Natural killer cell (primary cell): Measurements from ENCODE around the gene SCAPER. TPM values are rescaled to one million over a fixed set of nuclear protein-coding genes. Genes with fewer than 3 reads are reported as not detected.

ENCODE experiments used
- ATAC-seq, 3 donors: fragments of 150-1000 bp in 2 of 3; fragments of 200-7000 bp in 1 of 3; cut with Tn5 transposase; 1 replicate in 1 of 3; 2 replicates in 2 of 3; pipeline ENCODE4 v1.10.0; 2021; ENCODE audit warnings: mild to moderate bottlenecking in 2 of 3, moderate library complexity in 2 of 3
- DNase-seq, 2 donors: peaks; one replicate each; pipeline versions ENCODE4 v3.0.0 to v3.0.0-alpha.2; 2013 to 2021; ENCODE audit warnings: mixed read lengths in 1 of 2
- H3K27ac ChIP-seq: one replicate; pipeline ENCODE4 v1.5.1; 2013; ENCODE audit warnings: mild to moderate bottlenecking, low read length
- H3K27me3 ChIP-seq: one replicate; pipeline ENCODE4 v1.6.1; 2013; ENCODE audit warnings: low read length; ENCODE audit not compliant: control insufficient read depth, insufficient read depth
- H3K36me3 ChIP-seq: one replicate; pipeline ENCODE4 v1.6.1; 2013; ENCODE audit warnings: low read length; ENCODE audit not compliant: control insufficient read depth, insufficient read depth
- H3K4me1 ChIP-seq: one replicate; pipeline ENCODE4 v1.6.1; 2013; ENCODE audit warnings: low read length; ENCODE audit not compliant: control insufficient read depth, insufficient read depth
- H3K4me3 ChIP-seq: one replicate; pipeline ENCODE4 v1.5.1; 2013; ENCODE audit warnings: low read length
- H3K9me3 ChIP-seq: one replicate; pipeline ENCODE4 v1.6.1; 2013; ENCODE audit warnings: low read length; ENCODE audit not compliant: control insufficient read depth, insufficient read depth
- H3K27ac Mint-ChIP-seq, 2 donors: one replicate each; pipeline ENCODE4 v1.8.0; 2022; ENCODE audit warnings: mild to moderate bottlenecking in 2 of 2, mixed read lengths in 2 of 2, moderate library complexity in 1 of 2
- H3K27me3 Mint-ChIP-seq, 2 donors: one replicate each; pipeline ENCODE4 v1.8.0; 2022; ENCODE audit warnings: low read depth in 2 of 2, mixed read lengths in 2 of 2
- H3K36me3 Mint-ChIP-seq: one replicate; pipeline ENCODE4 v1.8.0; 2022; ENCODE audit warnings: mixed read lengths
- H3K4me1 Mint-ChIP-seq, 2 donors: one replicate each; pipeline ENCODE4 v1.8.0; 2022; ENCODE audit warnings: mixed read lengths in 2 of 2
- H3K4me3 Mint-ChIP-seq: one replicate; pipeline ENCODE4 v1.8.0; 2022; ENCODE audit warnings: mild to moderate bottlenecking, moderate library complexity, mixed read lengths
- H3K9me3 Mint-ChIP-seq, 2 donors: one replicate each; pipeline ENCODE4 v1.8.0; 2022; ENCODE audit warnings: mixed read lengths in 2 of 2
- WGBS: methylation state at CpG from one replicate; pipeline ENCODE4 v1.1.7; 2013; ENCODE audit warnings: missing lambda C conversion rate; ENCODE audit not compliant: insufficient coverage; 5-methylcytosine and 5-hydroxymethylcytosine counted together
- intact Hi-C: fragments of 100-400 bp; cut with micrococcal nuclease; formaldehyde crosslinking; loops from one replicate; pipeline ENCODE4 v1.14.2; 2022
- total RNA-seq, 4 donors: library from RNA; stranded (reverse); fragments of 120-200 nt in 1 of 4; gene quantifications; one replicate each; pipeline versions ENCODE4 v1.2.3 to v1.2.4, GENCODE V29; 2013 to 2022
- TF ChIP-seq, protein P1 (sequence below): fragments of 200-600 bp; IDR thresholded peaks from one replicate; pipeline ENCODE4 v1.8.0; 2022; ENCODE audit warnings: antibody characterized with exemption

SCAPER gene
- total RNA-seq, 3 donors from 2014 or later (not counting 1 experiment from before 2014, with no cell fraction given) = 48.1 to 53.6 (median 51.8) TPM

- DNase-seq = no peak
- peaks cover 5% of the 10 kb centered on the region for H3K9me3 ChIP-seq
- no peak overlapping the region for H3K27ac Mint-ChIP-seq
- H3K4me1 Mint-ChIP-seq = no peaks in the 10 kb centered on the region
- TF ChIP-seq, protein P1, sequence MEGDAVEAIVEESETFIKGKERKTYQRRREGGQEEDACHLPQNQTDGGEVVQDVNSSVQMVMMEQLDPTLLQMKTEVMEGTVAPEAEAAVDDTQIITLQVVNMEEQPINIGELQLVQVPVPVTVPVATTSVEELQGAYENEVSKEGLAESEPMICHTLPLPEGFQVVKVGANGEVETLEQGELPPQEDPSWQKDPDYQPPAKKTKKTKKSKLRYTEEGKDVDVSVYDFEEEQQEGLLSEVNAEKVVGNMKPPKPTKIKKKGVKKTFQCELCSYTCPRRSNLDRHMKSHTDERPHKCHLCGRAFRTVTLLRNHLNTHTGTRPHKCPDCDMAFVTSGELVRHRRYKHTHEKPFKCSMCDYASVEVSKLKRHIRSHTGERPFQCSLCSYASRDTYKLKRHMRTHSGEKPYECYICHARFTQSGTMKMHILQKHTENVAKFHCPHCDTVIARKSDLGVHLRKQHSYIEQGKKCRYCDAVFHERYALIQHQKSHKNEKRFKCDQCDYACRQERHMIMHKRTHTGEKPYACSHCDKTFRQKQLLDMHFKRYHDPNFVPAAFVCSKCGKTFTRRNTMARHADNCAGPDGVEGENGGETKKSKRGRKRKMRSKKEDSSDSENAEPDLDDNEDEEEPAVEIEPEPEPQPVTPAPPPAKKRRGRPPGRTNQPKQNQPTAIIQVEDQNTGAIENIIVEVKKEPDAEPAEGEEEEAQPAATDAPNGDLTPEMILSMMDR = no peak
- no peaks in the 10 kb centered on the region for H3K27me3 Mint-ChIP-seq
- intact Hi-C loops = no loop called here
- H3K27ac ChIP-seq = no peak overlapping the region
- H3K36me3 Mint-ChIP-seq = peaks cover 41% of the 10 kb centered on the region
- no peaks in the 10 kb centered on the region for H3K4me1 ChIP-seq
- H3K4me3 ChIP-seq = no peak overlapping the region
- peaks cover 29% of the 10 kb centered on the region for H3K36me3 ChIP-seq
- no peak for ATAC-seq
- no peaks in the 10 kb centered on the region for H3K27me3 ChIP-seq
- WGBS = 100% methylated on average over 2 of the region's 2 CpGs
- H3K9me3 Mint-ChIP-seq = peaks cover 5 to 9% of the 10 kb centered on the region in 2 donors
- H3K4me3 Mint-ChIP-seq = no peak overlapping the region
These were observed 141.6 kb downstream of the SCAPER start for GRCh38 chr15:76763554-76763953.

DNA sequence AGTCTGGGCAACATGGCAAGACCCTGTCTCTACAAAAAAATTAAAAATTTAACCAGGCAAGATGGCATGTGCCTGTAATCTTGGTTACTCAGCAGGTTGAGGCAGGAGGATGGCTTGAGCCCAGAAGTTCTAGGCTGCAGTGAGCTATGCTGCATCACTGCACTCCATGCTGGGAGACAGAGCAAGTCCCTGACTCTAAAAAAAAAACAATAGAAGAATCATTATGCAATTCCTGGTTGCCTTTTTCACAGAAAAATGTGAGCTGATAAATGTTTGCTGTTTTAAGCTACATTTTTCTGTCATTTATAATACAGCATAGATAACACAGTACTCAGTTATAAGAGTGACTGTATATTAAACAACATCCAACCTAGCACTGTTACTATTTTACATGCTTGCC lies 148.8 kb downstream of the SCAPER start:
- peaks cover 4% of the 10 kb centered on the region for H3K36me3 Mint-ChIP-seq
- no peaks in the 10 kb centered on the region for H3K9me3 ChIP-seq

DNA sequence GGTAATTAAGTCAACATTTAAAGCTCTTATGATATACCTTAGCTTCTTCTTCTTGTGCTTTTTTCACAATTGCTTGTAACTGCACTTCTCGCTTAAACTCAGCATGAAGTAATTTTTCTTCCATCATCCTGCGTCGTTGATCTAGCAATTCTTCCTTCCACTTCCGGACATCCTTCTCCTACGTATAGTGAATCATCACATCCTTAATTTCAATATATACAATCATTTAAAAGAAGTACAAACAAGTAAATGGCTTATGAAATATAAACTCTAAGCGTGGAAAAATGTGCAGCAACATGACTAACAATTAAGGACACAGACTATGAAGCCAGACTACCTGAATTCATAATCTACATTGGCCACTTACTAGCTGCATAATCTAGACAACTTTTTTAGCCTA lies 151.4 kb downstream of the SCAPER start:
- Mint-ChIP-seq H3K36me3 (no peaks in the 10 kb centered on the region), H3K27ac (no peak overlapping the region), H3K27me3 (no peaks in the 10 kb centered on the region), H3K4me1 (no peaks in the 10 kb centered on the region), H3K4me3 (no peak overlapping the region), H3K9me3 (no peaks in the 10 kb centered on the region)
- no peaks in the 10 kb centered on the region for H3K36me3 ChIP-seq
- 93% methylated on average over 6 of the region's 6 CpGs for WGBS
- no peaks in the 10 kb centered on the region for H3K9me3 ChIP-seq
- TF ChIP-seq, protein P1 = no peak
- intact Hi-C loops = no loop called here
- no peak for DNase-seq
- H3K4me1 ChIP-seq = no peaks in the 10 kb centered on the region
- H3K4me3 ChIP-seq = no peak overlapping the region
- H3K27me3 ChIP-seq = no peaks in the 10 kb centered on the region
- ATAC-seq = no peak
- no peak overlapping the region for H3K27ac ChIP-seq

More for the DNA sequence above, 148.8 kb downstream of the SCAPER start:
- Histone ChIP-seq H3K4me1 (no peaks in the 10 kb centered on the region), H3K27me3 (no peaks in the 10 kb centered on the region), H3K4me3 (no peak overlapping the region), H3K27ac (no peak overlapping the region), H3K36me3 (no peaks in the 10 kb centered on the region)
- DNase-seq (no peak), ATAC-seq (no peak)
- TF ChIP-seq, protein P1 = no peak
- intact Hi-C loops = no loop called here
- H3K4me1 Mint-ChIP-seq = no peaks in the 10 kb centered on the region
- no peak overlapping the region for H3K4me3 Mint-ChIP-seq
- H3K27ac Mint-ChIP-seq = no peak overlapping the region
- H3K9me3 Mint-ChIP-seq = no peaks in the 10 kb centered on the region
- H3K27me3 Mint-ChIP-seq = no peaks in the 10 kb centered on the region

DNA sequence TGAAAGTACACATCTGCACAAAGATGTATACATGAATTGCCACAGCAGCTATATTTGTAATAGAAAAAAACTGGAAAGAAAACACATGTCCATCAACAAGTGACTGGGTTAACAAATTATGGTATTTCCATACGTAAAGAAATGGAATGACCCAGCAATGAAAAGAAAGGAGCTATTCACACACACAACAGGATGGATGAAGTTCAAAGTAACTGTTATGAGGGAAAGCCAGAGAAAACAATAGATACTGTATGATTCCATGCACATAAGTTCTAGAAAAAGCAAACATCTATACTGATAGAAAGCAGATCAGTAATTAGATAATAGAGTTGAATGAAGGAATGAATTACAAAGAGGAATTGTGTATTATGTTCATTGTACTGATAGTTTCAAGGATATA lies 152.0 kb downstream of the SCAPER start:
- no peaks in the 10 kb centered on the region for H3K36me3 Mint-ChIP-seq
- no peaks in the 10 kb centered on the region for H3K27me3 Mint-ChIP-seq
- H3K27me3 ChIP-seq = no peaks in the 10 kb centered on the region
- H3K4me3 Mint-ChIP-seq = no peak overlapping the region
- H3K9me3 Mint-ChIP-seq = no peaks in the 10 kb centered on the region
- WGBS = 100% methylated on average over 1 of the region's 1 CpG
- intact Hi-C loops = no loop called here
- no peaks in the 10 kb centered on the region for H3K36me3 ChIP-seq
- DNase-seq = no peak
- no peak for ATAC-seq
- H3K9me3 ChIP-seq = no peaks in the 10 kb centered on the region
- TF ChIP-seq, protein P1 = no peak
- H3K4me1 ChIP-seq = no peaks in the 10 kb centered on the region
- no peak overlapping the region for H3K4me3 ChIP-seq
- H3K27ac ChIP-seq = no peak overlapping the region
- H3K4me1 Mint-ChIP-seq = no peaks in the 10 kb centered on the region
- H3K27ac Mint-ChIP-seq = no peak overlapping the region
